ENCODE results near the gene WHRN.

GRCh38 chr9:114497727-114498382 is 7.4 kb downstream of the WHRN start:
- no peak for TF ChIP-seq EP300 (IDR thresholded peaks at IDR 0.05)
- TF ChIP-seq, protein P1, sequence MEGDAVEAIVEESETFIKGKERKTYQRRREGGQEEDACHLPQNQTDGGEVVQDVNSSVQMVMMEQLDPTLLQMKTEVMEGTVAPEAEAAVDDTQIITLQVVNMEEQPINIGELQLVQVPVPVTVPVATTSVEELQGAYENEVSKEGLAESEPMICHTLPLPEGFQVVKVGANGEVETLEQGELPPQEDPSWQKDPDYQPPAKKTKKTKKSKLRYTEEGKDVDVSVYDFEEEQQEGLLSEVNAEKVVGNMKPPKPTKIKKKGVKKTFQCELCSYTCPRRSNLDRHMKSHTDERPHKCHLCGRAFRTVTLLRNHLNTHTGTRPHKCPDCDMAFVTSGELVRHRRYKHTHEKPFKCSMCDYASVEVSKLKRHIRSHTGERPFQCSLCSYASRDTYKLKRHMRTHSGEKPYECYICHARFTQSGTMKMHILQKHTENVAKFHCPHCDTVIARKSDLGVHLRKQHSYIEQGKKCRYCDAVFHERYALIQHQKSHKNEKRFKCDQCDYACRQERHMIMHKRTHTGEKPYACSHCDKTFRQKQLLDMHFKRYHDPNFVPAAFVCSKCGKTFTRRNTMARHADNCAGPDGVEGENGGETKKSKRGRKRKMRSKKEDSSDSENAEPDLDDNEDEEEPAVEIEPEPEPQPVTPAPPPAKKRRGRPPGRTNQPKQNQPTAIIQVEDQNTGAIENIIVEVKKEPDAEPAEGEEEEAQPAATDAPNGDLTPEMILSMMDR (IDR thresholded peaks at IDR 0.05), result no peak
